ENCODE data around the gene NKAIN2.
"Not testable (repeated sequence)": the region's sequence is repeated elsewhere in the genome, so short reads cannot be mapped to it uniquely, and the experiment has no call there.

Gene NKAIN2

DNA sequence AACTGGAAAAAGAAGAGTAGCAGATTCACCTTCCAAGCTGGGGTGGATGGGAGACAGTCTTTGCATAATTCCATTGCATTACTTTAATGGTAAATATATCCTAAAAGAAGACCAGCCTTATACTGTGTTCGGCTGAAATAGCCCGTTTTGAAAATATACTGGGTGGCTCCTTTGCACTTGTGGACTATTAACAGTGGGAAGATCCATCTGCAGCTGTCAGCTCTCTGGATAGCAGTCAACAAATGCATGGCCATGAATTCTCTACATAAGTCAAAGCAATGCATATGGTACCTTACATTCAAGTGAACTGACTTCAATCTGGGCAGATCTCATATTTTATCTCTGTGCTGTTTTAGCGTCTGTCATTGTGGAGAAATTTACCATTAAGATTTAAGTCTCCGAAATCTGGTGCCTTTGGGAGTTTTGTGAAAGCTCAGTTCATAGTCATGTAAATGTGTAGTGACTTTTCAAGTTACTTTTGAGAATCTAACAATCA, 758.0 kb downstream of the NKAIN2 start:
- TF ChIP-seq, protein P1, sequence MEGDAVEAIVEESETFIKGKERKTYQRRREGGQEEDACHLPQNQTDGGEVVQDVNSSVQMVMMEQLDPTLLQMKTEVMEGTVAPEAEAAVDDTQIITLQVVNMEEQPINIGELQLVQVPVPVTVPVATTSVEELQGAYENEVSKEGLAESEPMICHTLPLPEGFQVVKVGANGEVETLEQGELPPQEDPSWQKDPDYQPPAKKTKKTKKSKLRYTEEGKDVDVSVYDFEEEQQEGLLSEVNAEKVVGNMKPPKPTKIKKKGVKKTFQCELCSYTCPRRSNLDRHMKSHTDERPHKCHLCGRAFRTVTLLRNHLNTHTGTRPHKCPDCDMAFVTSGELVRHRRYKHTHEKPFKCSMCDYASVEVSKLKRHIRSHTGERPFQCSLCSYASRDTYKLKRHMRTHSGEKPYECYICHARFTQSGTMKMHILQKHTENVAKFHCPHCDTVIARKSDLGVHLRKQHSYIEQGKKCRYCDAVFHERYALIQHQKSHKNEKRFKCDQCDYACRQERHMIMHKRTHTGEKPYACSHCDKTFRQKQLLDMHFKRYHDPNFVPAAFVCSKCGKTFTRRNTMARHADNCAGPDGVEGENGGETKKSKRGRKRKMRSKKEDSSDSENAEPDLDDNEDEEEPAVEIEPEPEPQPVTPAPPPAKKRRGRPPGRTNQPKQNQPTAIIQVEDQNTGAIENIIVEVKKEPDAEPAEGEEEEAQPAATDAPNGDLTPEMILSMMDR (conservative IDR thresholded peaks at IDR 0.05; ENCODE audit: low read length) = no peak
- DNase-seq (ENCODE audit: low read depth) = no peak
- H3K4me3 ChIP-seq (ENCODE audit: low read length) = no peak overlapping the region

DNA sequence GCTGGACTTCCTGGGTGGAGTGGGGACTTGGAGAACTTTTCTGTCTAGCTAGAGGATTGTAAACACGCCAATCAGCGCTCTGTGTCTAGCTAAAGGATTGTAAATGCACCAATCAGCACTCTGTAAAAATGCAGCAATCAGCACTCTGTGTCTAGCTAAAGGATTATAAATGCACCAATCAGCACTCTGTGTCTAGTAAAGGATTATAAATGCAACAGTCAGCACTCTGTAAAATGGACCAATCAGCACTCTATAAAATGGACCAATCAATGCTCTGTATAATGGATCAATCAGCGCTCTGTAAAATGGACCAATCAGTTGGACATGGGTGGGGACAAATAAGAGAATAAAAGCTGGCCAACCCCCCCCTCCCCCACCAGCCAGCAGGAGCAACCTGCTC, 760.5 kb downstream of the NKAIN2 start:
- not testable (repeated sequence) for DNase-seq (ENCODE audit: low read depth); H3K4me3 ChIP-seq (ENCODE audit: low read length)

DNA sequence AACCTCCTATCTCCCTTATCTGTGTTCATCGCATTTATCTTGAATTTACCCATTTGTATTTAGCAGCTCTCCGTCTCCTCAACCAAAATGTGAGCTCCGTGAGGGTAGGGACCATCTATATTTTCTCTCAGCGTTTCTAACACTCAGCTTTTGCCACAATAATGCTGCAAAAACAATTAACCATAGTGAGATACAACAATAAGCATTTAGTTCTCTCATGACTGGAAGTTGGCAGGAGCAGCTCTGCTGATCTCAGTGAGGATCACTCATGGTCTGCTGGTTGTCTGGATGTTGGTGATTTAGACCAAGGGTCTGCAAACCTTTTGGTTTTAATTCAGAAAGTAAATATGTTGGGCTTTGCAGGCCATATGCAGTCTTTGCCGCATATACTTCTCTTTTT, 763.7 kb downstream of the NKAIN2 start:
- TF ChIP-seq, protein P1 (conservative IDR thresholded peaks at IDR 0.05; ENCODE audit: low read length) = no peak
- H3K4me3 ChIP-seq (ENCODE audit: low read length) = no peak overlapping the region
- DNase-seq (ENCODE audit: low read depth) = no peak

DNA sequence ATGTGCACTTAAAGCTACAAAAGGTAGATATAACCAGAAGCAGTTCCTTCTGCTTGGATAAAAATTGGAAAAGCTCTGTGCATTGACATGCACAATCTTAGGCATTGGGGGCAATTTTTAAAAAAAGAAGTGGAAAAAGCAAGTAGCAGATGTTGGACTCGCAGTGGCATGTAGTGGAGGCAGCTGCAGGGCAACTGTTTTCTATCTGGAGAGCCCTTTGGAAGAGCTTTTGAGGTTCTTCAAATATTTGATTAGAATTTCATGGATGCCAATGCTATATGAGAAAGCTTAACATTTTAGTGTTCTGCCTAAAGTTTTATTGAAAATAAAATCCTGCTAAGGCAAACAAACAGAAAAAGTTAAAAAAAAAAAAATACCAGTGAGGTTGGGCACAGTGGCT, 770.3 kb downstream of the NKAIN2 start:
- no peak for DNase-seq (ENCODE audit: low read depth)
- H3K4me3 ChIP-seq (ENCODE audit: low read length) = no peak overlapping the region
- TF ChIP-seq, protein P1 (conservative IDR thresholded peaks at IDR 0.05; ENCODE audit: low read length) = no peak

DNA sequence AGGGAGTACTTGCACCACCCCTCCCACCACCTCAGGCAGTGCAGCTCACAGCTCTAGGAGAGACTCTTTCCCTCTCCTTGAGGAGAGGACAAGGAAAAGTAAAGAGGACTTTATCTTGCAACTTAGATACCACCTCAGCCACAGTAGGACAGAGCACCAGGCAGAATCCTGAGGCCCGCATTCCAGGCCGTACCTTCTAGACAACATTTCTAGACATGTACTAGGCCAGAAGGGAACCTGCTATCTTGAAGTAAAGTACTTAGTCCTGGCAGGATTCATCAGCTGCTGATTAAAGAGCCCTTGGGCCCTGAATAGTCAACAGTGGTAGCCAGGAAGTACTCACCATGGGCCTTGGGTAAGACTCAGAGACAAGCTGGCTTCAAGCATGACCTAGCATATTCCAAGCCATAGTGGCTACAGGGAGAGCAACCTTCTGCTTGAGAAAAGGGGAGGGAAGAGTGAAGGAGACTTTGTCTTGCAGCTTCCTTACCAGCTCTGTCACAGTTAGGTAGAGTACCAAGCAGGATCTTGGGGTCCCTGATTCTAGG, 774.1 kb downstream of the NKAIN2 start:
- TF ChIP-seq, protein P1 (conservative IDR thresholded peaks at IDR 0.05; ENCODE audit: low read length) = no peak
- no peak overlapping the region for H3K4me3 ChIP-seq (ENCODE audit: low read length)
- no peak for DNase-seq (ENCODE audit: low read depth)

DNA sequence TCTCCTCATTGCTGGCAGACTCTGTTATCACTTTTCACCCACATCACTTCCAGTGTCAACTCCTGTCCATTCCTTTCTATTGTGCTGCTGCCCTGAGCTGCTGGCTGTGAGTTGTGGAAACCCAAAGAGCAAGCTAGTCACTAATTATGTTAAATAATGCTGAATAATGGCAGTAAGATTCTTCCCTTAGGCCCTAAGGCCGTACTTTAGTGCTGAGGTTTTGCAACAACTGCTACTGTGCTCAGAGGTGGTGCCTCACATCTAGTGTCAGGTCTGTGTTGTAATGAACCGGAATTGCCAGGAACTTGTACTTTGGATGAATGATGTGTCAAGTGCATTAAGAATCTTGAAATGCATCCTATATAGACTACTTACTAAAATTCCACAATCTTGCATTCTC, 786.3 kb downstream of the NKAIN2 start:
- TF ChIP-seq, protein P1 (conservative IDR thresholded peaks at IDR 0.05; ENCODE audit: low read length) = no peak
- no peak overlapping the region for H3K4me3 ChIP-seq (ENCODE audit: low read length)
- no peak for DNase-seq (ENCODE audit: low read depth)

DNA sequence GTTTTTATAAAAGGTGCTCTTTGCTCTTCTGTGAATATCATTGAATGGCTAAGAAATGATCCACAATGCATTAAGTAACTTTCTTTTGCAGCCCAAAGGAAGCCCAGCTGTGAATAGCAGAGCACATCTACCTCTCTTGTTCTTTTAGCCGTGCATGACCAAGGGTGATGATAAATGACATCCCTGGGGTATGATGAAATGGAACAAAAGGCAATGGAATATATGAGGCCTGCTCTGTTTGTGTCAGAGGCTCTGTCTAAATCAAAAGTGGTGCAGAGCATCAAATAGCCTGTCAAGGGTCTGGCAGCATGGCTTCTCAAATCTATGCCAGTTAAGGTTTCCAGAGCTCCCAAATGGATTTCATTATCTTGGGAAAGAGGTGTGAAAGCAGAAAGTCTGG, 796.0 kb downstream of the NKAIN2 start:
- H3K4me3 ChIP-seq (ENCODE audit: low read length) = no peak overlapping the region
- TF ChIP-seq, protein P1 (conservative IDR thresholded peaks at IDR 0.05; ENCODE audit: low read length) = no peak
- DNase-seq (ENCODE audit: low read depth) = no peak

DNA sequence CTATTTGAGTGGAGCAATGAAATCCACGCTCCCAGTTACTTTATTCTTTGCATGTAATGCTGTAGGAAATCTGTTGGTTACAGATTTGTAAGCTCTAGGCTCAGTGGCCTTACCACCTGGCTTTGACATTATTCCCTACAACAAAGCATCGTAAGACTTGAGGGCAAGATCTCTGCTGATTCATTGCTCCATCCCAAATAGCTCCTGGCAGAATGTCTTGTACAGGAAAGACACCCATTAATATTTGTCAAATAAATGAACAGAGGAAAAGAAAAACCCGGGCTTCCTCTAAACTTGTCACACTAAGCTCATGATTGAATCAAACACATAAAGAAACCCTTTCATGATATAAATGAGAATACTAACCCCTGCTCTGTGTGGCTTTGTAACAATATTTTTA, 801.1 kb downstream of the NKAIN2 start:
- DNase-seq (ENCODE audit: low read depth) = no peak
- TF ChIP-seq, protein P1 (conservative IDR thresholded peaks at IDR 0.05; ENCODE audit: low read length) = no peak
- H3K4me3 ChIP-seq (ENCODE audit: low read length) = no peak overlapping the region

Data from AG10803 (cell line).